HEK293 (cell line): ENCODE data around the gene MLLT3.

ENCODE experiments used
- CTCF ChIA-PET: fragments of 350-600 bp; formaldehyde crosslinking; extraction: SDS; loops from one replicate; lab custom pipeline; 2021; ENCODE audit warnings: antibody characterized with exemption; lab: Yijun Ruan, JAX
- POLR2A ChIA-PET: fragments of 300-600 bp; formaldehyde crosslinking; extraction: SDS; loops from one replicate; lab custom pipeline; 2020; ENCODE audit warnings: antibody characterized with exemption, inconsistent platforms; lab: Yijun Ruan, JAX
- H3K27ac ChIP-seq: fragments of 200-500 bp; sonication (Bioruptor generic); 2 replicates; pipeline ENCODE4 v1.5.1; 2014; ENCODE audit warnings: low read depth, low read length, control low read depth, inconsistent platforms; ENCODE audit errors: extremely low read depth
- H3K36me3 ChIP-seq, 2 experiments: fragments of 200-500 bp in 1 of 2; sonication (Bioruptor generic) in 1 of 2; 1 replicate in 1 of 2; 2 replicates in 1 of 2; pipeline ENCODE4 v1.5.1; 2014 to 2017; ENCODE audit warnings: inconsistent platforms in 2 of 2, low read length in 2 of 2; ENCODE audit not compliant: control insufficient read depth in 2 of 2, insufficient read depth in 1 of 2
- H3K4me1 ChIP-seq: fragments of 200-500 bp; sonication (Bioruptor generic); 2 replicates; pipeline ENCODE4 v1.5.1; 2014; ENCODE audit warnings: mild to moderate bottlenecking, low read length, inconsistent platforms; ENCODE audit not compliant: control insufficient read depth, insufficient read depth
- H3K4me3 ChIP-seq: 2 replicates; pipeline ENCODE4 v1.5.1; 2011; ENCODE audit warnings: low read depth, mild to moderate bottlenecking, control low read depth, low read length, moderate library complexity
- H3K9me3 ChIP-seq: fragments of 200-500 bp; sonication (Bioruptor generic); 2 replicates; pipeline ENCODE4 v1.5.1; 2014; ENCODE audit warnings: low read depth, low read length, inconsistent platforms; ENCODE audit not compliant: control insufficient read depth, insufficient read depth
- FEZF1 ChIP-seq: fragments of 450-650 bp; formaldehyde crosslinking; IDR thresholded peaks from 2 replicates; pipeline ENCODE4 v1.5.1; 2016; ENCODE audit warnings: missing biosample characterization, missing genetic modification characterization
- GLIS1 ChIP-seq: fragments of 450-650 bp; formaldehyde crosslinking; IDR thresholded peaks from 2 replicates; pipeline ENCODE4 v1.5.1; 2016; ENCODE audit warnings: missing biosample characterization, missing genetic modification characterization
- SP2 ChIP-seq: fragments of 450-650 bp; formaldehyde crosslinking; IDR thresholded peaks from 2 replicates; pipeline ENCODE4 v1.5.1; 2016; ENCODE audit warnings: missing biosample characterization, missing genetic modification characterization
- ZBTB1 ChIP-seq: fragments of 450-650 bp; formaldehyde crosslinking; IDR thresholded peaks from 2 replicates; pipeline ENCODE4 v1.5.1; 2016; ENCODE audit warnings: missing biosample characterization, missing genetic modification characterization
- ZNF175 ChIP-seq: fragments of 450-650 bp; formaldehyde crosslinking; IDR thresholded peaks from 2 replicates; pipeline ENCODE4 v1.5.1; 2016; ENCODE audit warnings: missing biosample characterization, missing genetic modification characterization
- ZNF248 ChIP-seq: fragments of 450-650 bp; formaldehyde crosslinking; IDR thresholded peaks from 2 replicates; pipeline ENCODE4 v1.5.1; 2017; ENCODE audit warnings: missing biosample characterization, missing genetic modification characterization
- ZNF266 ChIP-seq: fragments of 450-650 bp; formaldehyde crosslinking; IDR thresholded peaks from 2 replicates; pipeline ENCODE4 v1.5.1; 2016; ENCODE audit warnings: missing biosample characterization, missing genetic modification characterization, low read depth
- ZNF280C ChIP-seq: fragments of 450-650 bp; formaldehyde crosslinking; IDR thresholded peaks from 2 replicates; pipeline ENCODE4 v1.5.1; 2016; ENCODE audit warnings: missing biosample characterization, missing genetic modification characterization
- ZNF398 ChIP-seq: fragments of 450-650 bp; formaldehyde crosslinking; IDR thresholded peaks from 2 replicates; pipeline ENCODE4 v1.5.1; 2017; ENCODE audit warnings: missing biosample characterization, missing genetic modification characterization
- ZNF404 ChIP-seq: fragments of 450-650 bp; formaldehyde crosslinking; IDR thresholded peaks from 2 replicates; pipeline ENCODE4 v1.5.1; 2017; ENCODE audit warnings: missing biosample characterization, missing genetic modification characterization
- ZNF571 ChIP-seq: fragments of 450-650 bp; formaldehyde crosslinking; IDR thresholded peaks from 2 replicates; pipeline ENCODE4 v1.5.0; 2017; ENCODE audit warnings: missing biosample characterization, missing genetic modification characterization
- ZNF670 ChIP-seq: fragments of 450-650 bp; formaldehyde crosslinking; IDR thresholded peaks from 2 replicates; pipeline ENCODE4 v1.5.1; 2016; ENCODE audit warnings: missing biosample characterization, missing genetic modification characterization, low read depth
- ZNF76 ChIP-seq: fragments of 450-650 bp; formaldehyde crosslinking; IDR thresholded peaks from 2 replicates; pipeline ENCODE4; 2016; ENCODE audit warnings: low read depth, missing biosample characterization, missing genetic modification characterization, borderline replicate concordance
- ZNF777 ChIP-seq: fragments of 450-650 bp; formaldehyde crosslinking; IDR thresholded peaks from 2 replicates; pipeline ENCODE4 v1.5.1; 2017; ENCODE audit warnings: missing biosample characterization, missing genetic modification characterization, borderline replicate concordance
- ZNF791 ChIP-seq: fragments of 450-650 bp; formaldehyde crosslinking; IDR thresholded peaks from 2 replicates; pipeline ENCODE4 v1.5.1; 2016; ENCODE audit warnings: missing biosample characterization, missing genetic modification characterization
- ZNF792 ChIP-seq: fragments of 450-650 bp; formaldehyde crosslinking; IDR thresholded peaks from 2 replicates; pipeline ENCODE4 v1.5.1; 2016; ENCODE audit warnings: missing biosample characterization, missing genetic modification characterization
- ZNF837 ChIP-seq: fragments of 450-650 bp; formaldehyde crosslinking; IDR thresholded peaks from 2 replicates; pipeline ENCODE4 v1.5.1; 2016; ENCODE audit warnings: missing biosample characterization, missing genetic modification characterization
- TF ChIP-seq, protein P1 (sequence below): fragments of 450-650 bp; formaldehyde crosslinking; IDR thresholded peaks from 2 replicates; pipeline ENCODE4 v1.5.1; 2016; ENCODE audit warnings: missing biosample characterization, missing genetic modification characterization
- TF ChIP-seq, protein P2 (sequence below): fragments of 450-650 bp; formaldehyde crosslinking; IDR thresholded peaks from 2 replicates; pipeline ENCODE4 v1.5.1; 2016; ENCODE audit warnings: missing biosample characterization, missing genetic modification characterization, low read depth
- TF ChIP-seq, protein P3 (sequence below): fragments of 450-650 bp; formaldehyde crosslinking; optimal IDR thresholded peaks from 2 replicates; pipeline ENCODE3; 2016; ENCODE audit warnings: missing biosample characterization, mild to moderate bottlenecking, missing genetic modification characterization
- TF ChIP-seq, protein P4 (sequence below): fragments of 450-650 bp; formaldehyde crosslinking; IDR thresholded peaks from 2 replicates; pipeline ENCODE4 v1.5.1; 2016; ENCODE audit warnings: missing biosample characterization, missing genetic modification characterization

The MLLT3 gene

DNA sequence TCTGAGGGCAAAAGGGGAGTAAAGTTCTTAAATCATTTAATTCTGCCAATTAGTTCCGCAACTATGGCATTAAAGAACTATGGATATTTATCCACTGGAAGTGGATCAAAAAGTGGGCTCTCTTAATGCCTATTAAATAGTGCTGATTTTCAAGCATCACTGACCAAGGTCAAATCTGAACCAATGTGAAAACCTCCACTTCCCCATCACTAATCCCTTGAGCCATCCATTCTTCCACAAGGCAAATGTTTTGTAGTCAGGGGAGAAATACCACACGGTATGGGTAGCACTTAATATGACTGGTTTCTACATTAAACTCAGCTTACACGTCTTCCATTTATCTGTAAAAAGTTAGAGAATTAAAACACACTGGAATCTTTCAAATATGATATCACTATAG is 57.6 kb downstream of the MLLT3 start:
- peaks cover 38% of the 10 kb centered on the region for H3K4me1 ChIP-seq
- no peaks in the 10 kb centered on the region for H3K9me3 ChIP-seq
- H3K36me3 ChIP-seq, result no peaks in the 10 kb centered on the region
- TF ChIP-seq, protein P1, sequence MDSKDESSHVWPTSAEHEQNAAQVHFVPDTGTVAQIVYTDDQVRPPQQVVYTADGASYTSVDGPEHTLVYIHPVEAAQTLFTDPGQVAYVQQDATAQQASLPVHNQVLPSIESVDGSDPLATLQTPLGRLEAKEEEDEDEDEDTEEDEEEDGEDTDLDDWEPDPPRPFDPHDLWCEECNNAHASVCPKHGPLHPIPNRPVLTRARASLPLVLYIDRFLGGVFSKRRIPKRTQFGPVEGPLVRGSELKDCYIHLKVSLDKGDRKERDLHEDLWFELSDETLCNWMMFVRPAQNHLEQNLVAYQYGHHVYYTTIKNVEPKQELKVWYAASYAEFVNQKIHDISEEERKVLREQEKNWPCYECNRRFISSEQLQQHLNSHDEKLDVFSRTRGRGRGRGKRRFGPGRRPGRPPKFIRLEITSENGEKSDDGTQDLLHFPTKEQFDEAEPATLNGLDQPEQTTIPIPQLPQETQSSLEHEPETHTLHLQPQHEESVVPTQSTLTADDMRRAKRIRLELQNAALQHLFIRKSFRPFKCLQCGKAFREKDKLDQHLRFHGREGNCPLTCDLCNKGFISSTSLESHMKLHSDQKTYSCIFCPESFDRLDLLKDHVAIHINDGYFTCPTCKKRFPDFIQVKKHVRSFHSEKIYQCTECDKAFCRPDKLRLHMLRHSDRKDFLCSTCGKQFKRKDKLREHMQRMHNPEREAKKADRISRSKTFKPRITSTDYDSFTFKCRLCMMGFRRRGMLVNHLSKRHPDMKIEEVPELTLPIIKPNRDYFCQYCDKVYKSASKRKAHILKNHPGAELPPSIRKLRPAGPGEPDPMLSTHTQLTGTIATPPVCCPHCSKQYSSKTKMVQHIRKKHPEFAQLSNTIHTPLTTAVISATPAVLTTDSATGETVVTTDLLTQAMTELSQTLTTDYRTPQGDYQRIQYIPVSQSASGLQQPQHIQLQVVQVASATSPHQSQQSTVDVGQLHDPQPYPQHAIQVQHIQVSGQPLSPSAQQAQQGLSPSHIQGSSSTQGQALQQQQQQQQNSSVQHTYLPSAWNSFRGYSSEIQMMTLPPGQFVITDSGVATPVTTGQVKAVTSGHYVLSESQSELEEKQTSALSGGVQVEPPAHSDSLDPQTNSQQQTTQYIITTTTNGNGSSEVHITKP, result 0 out of 2 replicates have a peak, but pooled peaks have one; percentile 13
- no peak for TF ChIP-seq ZNF777 (tag by site-specific recombination)
- H3K4me3 ChIP-seq, result no peak overlapping the region
- H3K27ac ChIP-seq, result no peak overlapping the region
- ChIA-PET POLR2A (no interaction called here), CTCF (interaction anchor here (1.0 to 2.2 kb wide), 2 partner anchors 11 to 547 kb away, joined by 3 to 7 read pairs; no protein-coding TSS in a partner anchor)

DNA sequence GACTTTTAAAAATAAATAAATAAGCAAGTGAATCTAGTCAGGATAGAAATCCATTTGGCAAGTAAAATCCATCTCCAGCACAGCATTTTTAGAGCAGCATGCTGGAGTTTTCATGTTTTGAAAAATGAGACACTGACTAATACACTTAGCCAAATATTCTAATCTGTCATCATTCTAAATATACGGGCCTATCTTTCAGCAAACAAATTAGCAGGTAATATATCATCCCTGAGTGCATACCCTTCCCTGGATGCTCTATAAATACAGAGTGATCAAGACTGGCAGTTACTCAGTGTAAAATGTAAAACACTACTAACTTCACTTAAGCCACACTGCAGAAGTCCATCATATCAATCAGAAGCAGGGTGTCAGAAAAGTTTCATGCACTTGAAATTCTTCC is 58.4 kb downstream of the MLLT3 start:
- H3K4me1 ChIP-seq, result peaks cover 46% of the 10 kb centered on the region
- ChIA-PET POLR2A (no interaction called here), CTCF (interaction anchor here (2.2 kb wide), 1 partner anchor 10 kb away, joined by 7 read pairs; no protein-coding TSS in a partner anchor)
- no peaks in the 10 kb centered on the region for H3K36me3 ChIP-seq
- H3K27ac ChIP-seq, result no peak overlapping the region
- H3K4me3 ChIP-seq, result no peak overlapping the region
- H3K9me3 ChIP-seq, result no peaks in the 10 kb centered on the region
- TF ChIP-seq ZNF175 (tag by site-specific recombination) (no peak), ZNF280C (no peak), ZNF670 (tag by site-specific recombination) (no peak), ZNF792 (tag by site-specific recombination) (no peak), ZNF571 (tag by site-specific recombination) (no peak), ZNF404 (tag by site-specific recombination) (no peak), ZNF398 (tag by site-specific recombination) (no peak), ZBTB1 (tag by site-specific recombination) (no peak), ZNF266 (tag by site-specific recombination) (no peak), FEZF1 (tag by site-specific recombination) (peak; percentile 59; the same call in 1 of the 2 replicates), GLIS1 (no peak), ZNF791 (tag by site-specific recombination) (no peak), SP2 (tag by site-specific recombination) (no peak), ZNF248 (no peak), ZNF837 (tag by site-specific recombination) (no peak), ZNF76 (tag by site-specific recombination) (no peak)
- TF ChIP-seq, protein P2, sequence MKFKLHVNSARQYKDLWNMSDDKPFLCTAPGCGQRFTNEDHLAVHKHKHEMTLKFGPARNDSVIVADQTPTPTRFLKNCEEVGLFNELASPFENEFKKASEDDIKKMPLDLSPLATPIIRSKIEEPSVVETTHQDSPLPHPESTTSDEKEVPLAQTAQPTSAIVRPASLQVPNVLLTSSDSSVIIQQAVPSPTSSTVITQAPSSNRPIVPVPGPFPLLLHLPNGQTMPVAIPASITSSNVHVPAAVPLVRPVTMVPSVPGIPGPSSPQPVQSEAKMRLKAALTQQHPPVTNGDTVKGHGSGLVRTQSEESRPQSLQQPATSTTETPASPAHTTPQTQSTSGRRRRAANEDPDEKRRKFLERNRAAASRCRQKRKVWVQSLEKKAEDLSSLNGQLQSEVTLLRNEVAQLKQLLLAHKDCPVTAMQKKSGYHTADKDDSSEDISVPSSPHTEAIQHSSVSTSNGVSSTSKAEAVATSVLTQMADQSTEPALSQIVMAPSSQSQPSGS, result no peak
- TF ChIP-seq, protein P3, sequence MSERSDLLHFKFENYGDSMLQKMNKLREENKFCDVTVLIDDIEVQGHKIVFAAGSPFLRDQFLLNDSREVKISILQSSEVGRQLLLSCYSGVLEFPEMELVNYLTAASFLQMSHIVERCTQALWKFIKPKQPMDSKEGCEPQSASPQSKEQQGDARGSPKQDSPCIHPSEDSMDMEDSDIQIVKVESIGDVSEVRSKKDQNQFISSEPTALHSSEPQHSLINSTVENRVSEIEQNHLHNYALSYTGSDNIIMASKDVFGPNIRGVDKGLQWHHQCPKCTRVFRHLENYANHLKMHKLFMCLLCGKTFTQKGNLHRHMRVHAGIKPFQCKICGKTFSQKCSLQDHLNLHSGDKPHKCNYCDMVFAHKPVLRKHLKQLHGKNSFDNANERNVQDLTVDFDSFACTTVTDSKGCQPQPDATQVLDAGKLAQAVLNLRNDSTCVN (tag by site-specific recombination), result no peak
- TF ChIP-seq, protein P4, sequence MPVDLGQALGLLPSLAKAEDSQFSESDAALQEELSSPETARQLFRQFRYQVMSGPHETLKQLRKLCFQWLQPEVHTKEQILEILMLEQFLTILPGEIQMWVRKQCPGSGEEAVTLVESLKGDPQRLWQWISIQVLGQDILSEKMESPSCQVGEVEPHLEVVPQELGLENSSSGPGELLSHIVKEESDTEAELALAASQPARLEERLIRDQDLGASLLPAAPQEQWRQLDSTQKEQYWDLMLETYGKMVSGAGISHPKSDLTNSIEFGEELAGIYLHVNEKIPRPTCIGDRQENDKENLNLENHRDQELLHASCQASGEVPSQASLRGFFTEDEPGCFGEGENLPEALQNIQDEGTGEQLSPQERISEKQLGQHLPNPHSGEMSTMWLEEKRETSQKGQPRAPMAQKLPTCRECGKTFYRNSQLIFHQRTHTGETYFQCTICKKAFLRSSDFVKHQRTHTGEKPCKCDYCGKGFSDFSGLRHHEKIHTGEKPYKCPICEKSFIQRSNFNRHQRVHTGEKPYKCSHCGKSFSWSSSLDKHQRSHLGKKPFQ (tag by site-specific recombination), result no peak
